Activated naive CD8-positive, alpha-beta T cell treated with anti-CD3 and anti-CD28 coated beads, Interleukin-2, amount 50 U/mL, for 24 hours (primary cell): ENCODE results near the gene SAPCD2.

Experiments
- ATAC-seq: fragments of 150-1000 bp; cut with Tn5 transposase; one replicate; pipeline ENCODE4 v1.10.0; 2021
- DNase-seq: peaks from one replicate; pipeline ENCODE4 v3.0.0; 2021
- H3K27ac Mint-ChIP-seq: one replicate; pipeline ENCODE4 v1.8.0; 2021; ENCODE audit warnings: mild to moderate bottlenecking, mixed read lengths
- H3K27me3 Mint-ChIP-seq: one replicate; pipeline ENCODE4 v1.8.0; 2021; ENCODE audit warnings: mixed read lengths
- H3K36me3 Mint-ChIP-seq: one replicate; pipeline ENCODE4 v1.8.0; 2021; ENCODE audit warnings: low read depth, mixed read lengths
- H3K4me1 Mint-ChIP-seq: one replicate; pipeline ENCODE4 v1.8.0; 2021; ENCODE audit warnings: mixed read lengths
- H3K4me3 Mint-ChIP-seq: one replicate; pipeline ENCODE4 v1.8.0; 2021; ENCODE audit warnings: mild to moderate bottlenecking, moderate library complexity, mixed read lengths
- H3K9me3 Mint-ChIP-seq: one replicate; pipeline ENCODE4 v1.8.0; 2021; ENCODE audit warnings: mixed read lengths

Gene SAPCD2

GRCh38 chr9:137054932-137055384, 15.4 kb downstream of the SAPCD2 start:
- no peak overlapping the region for H3K27ac Mint-ChIP-seq
- H3K4me1 Mint-ChIP-seq = no peaks in the 10 kb centered on the region
- no peaks in the 10 kb centered on the region for H3K9me3 Mint-ChIP-seq
- H3K4me3 Mint-ChIP-seq = no peak overlapping the region
- DNase-seq (no peak), ATAC-seq (no peak)
- H3K36me3 Mint-ChIP-seq = no peaks in the 10 kb centered on the region
- H3K27me3 Mint-ChIP-seq = peaks cover 17% of the 10 kb centered on the region

- peak; percentile 13 for ATAC-seq
- Mint-ChIP-seq H3K27ac (no peak within 1 kb of the TSS), H3K27me3 (peaks cover 23% of the 10 kb centered on the region), H3K9me3 (no peaks in the 10 kb centered on the region), H3K36me3 (no peaks in the 10 kb centered on the region), H3K4me1 (no peaks in the 10 kb centered on the region), H3K4me3 (no peak within 1 kb of the TSS)
- DNase-seq = peak; percentile 45
These were observed 16.1 kb downstream of the SAPCD2 start, which contains the start of gene ENTPD2 for GRCh38 chr9:137053944-137054931. Gene ENTPD2 (minus strand): TSS chr9:137054061. CDS start chr9:137053997, 64 bp downstream.

GRCh38 chr9:137052998-137053943, 17.1 kb downstream of the SAPCD2 start:
- no peaks in the 10 kb centered on the region for H3K9me3 Mint-ChIP-seq
- H3K4me1 Mint-ChIP-seq = no peaks in the 10 kb centered on the region
- no peaks in the 10 kb centered on the region for H3K36me3 Mint-ChIP-seq
- peaks cover 23% of the 10 kb centered on the region for H3K27me3 Mint-ChIP-seq
- H3K27ac Mint-ChIP-seq = no peak overlapping the region
- DNase-seq (no peak), ATAC-seq (no peak)
- H3K4me3 Mint-ChIP-seq = no peak overlapping the region

- H3K36me3 Mint-ChIP-seq = no peaks in the 10 kb centered on the region
- no peaks in the 10 kb centered on the region for H3K4me1 Mint-ChIP-seq
- ATAC-seq (no peak), DNase-seq (no peak)
- no peak overlapping the region for H3K27ac Mint-ChIP-seq
- H3K27me3 Mint-ChIP-seq = peaks cover 32% of the 10 kb centered on the region
- H3K9me3 Mint-ChIP-seq = no peaks in the 10 kb centered on the region
- no peak overlapping the region for H3K4me3 Mint-ChIP-seq
These were observed 18.1 kb downstream of the SAPCD2 start for GRCh38 chr9:137052293-137052692.

- no peaks in the 10 kb centered on the region for H3K9me3 Mint-ChIP-seq
- H3K27ac Mint-ChIP-seq = no peak overlapping the region
- DNase-seq (no peak), ATAC-seq (no peak)
- peaks cover 40% of the 10 kb centered on the region for H3K27me3 Mint-ChIP-seq
- H3K4me1 Mint-ChIP-seq = peaks cover 4% of the 10 kb centered on the region
- H3K4me3 Mint-ChIP-seq = no peak overlapping the region
- H3K36me3 Mint-ChIP-seq = no peaks in the 10 kb centered on the region
These were observed 19.1 kb downstream of the SAPCD2 start for GRCh38 chr9:137051145-137051724.

GRCh38 chr9:137050570-137050969, 19.8 kb downstream of the SAPCD2 start:
- no peak overlapping the region for H3K4me3 Mint-ChIP-seq
- DNase-seq = no peak
- H3K36me3 Mint-ChIP-seq = no peaks in the 10 kb centered on the region
- peaks cover 40% of the 10 kb centered on the region for H3K27me3 Mint-ChIP-seq
- peaks cover 4% of the 10 kb centered on the region for H3K4me1 Mint-ChIP-seq
- no peaks in the 10 kb centered on the region for H3K9me3 Mint-ChIP-seq
- ATAC-seq = no peak
- no peak overlapping the region for H3K27ac Mint-ChIP-seq

- DNase-seq (peak; percentile 77), ATAC-seq (peak; percentile 57)
- H3K4me1 Mint-ChIP-seq = peaks cover 9% of the 10 kb centered on the region
- H3K36me3 Mint-ChIP-seq = no peaks in the 10 kb centered on the region
- no peak overlapping the region for H3K4me3 Mint-ChIP-seq
- peaks cover 45% of the 10 kb centered on the region for H3K27me3 Mint-ChIP-seq
- no peak overlapping the region for H3K27ac Mint-ChIP-seq
- H3K9me3 Mint-ChIP-seq = no peaks in the 10 kb centered on the region
These were observed 20.6 kb downstream of the SAPCD2 start for GRCh38 chr9:137049544-137050449.

GRCh38 chr9:137048655-137049543, 21.5 kb downstream of the SAPCD2 start:
- H3K4me3 Mint-ChIP-seq = no peak overlapping the region
- peaks cover 18% of the 10 kb centered on the region for H3K4me1 Mint-ChIP-seq
- peaks cover 53% of the 10 kb centered on the region for H3K27me3 Mint-ChIP-seq
- no peaks in the 10 kb centered on the region for H3K9me3 Mint-ChIP-seq
- H3K36me3 Mint-ChIP-seq = no peaks in the 10 kb centered on the region
- ATAC-seq (no peak), DNase-seq (no peak)
- no peak overlapping the region for H3K27ac Mint-ChIP-seq

- H3K9me3 Mint-ChIP-seq = no peaks in the 10 kb centered on the region
- peaks cover 52% of the 10 kb centered on the region for H3K27me3 Mint-ChIP-seq
- ATAC-seq (peak; percentile 72), DNase-seq (peak; percentile 91)
- H3K36me3 Mint-ChIP-seq = no peaks in the 10 kb centered on the region
- no peak within 1 kb of the TSS for H3K27ac Mint-ChIP-seq
- H3K4me3 Mint-ChIP-seq = peak within 1 kb of the TSS; percentile 49
- H3K4me1 Mint-ChIP-seq = peaks cover 20% of the 10 kb centered on the region
These were observed 24.1 kb downstream of the SAPCD2 start, which contains the start of gene NPDC1 for GRCh38 chr9:137046088-137046787. Gene NPDC1 (minus strand): TSS chr9:137046177. CDS start chr9:137045989, 188 bp downstream.

- no peaks in the 10 kb centered on the region for H3K36me3 Mint-ChIP-seq
These were observed 24.9 kb downstream of the SAPCD2 start for GRCh38 chr9:137045294-137046087.

GRCh38 chr9:137044502-137045177, 25.7 kb downstream of the SAPCD2 start:
- no peaks in the 10 kb centered on the region for H3K36me3 Mint-ChIP-seq
- ATAC-seq = no peak
- H3K27me3 Mint-ChIP-seq = peaks cover 39% of the 10 kb centered on the region
- H3K4me1 Mint-ChIP-seq = peaks cover 20% of the 10 kb centered on the region
- no peak for DNase-seq
- no peaks in the 10 kb centered on the region for H3K9me3 Mint-ChIP-seq
- H3K27ac Mint-ChIP-seq = no peak overlapping the region
- peak overlapping the region; percentile 49 for H3K4me3 Mint-ChIP-seq

More at GRCh38 chr9:137045294-137046087, 24.9 kb downstream of the SAPCD2 start:
- no peak for ATAC-seq
- H3K27me3 Mint-ChIP-seq = peaks cover 45% of the 10 kb centered on the region
- H3K4me1 Mint-ChIP-seq = peaks cover 20% of the 10 kb centered on the region
- H3K9me3 Mint-ChIP-seq = no peaks in the 10 kb centered on the region
- peak overlapping the region; percentile 49 for H3K4me3 Mint-ChIP-seq
- DNase-seq = peak; percentile 32
- H3K27ac Mint-ChIP-seq = no peak overlapping the region
